Activated CD8-positive, alpha-beta memory T cell treated with anti-CD3 and anti-CD28 coated beads, Interleukin-2, amount 50 U/mL, for 1 hour (primary cell): Measurements from ENCODE around the gene FBXO17.

Experiments
- DNase-seq: peaks from one replicate; pipeline ENCODE4 v3.0.0-alpha.2; 2020; ENCODE audit errors: extremely low read depth

The FBXO17 gene

GRCh38 chr19:38917516-38917915, 58.0 kb downstream of the FBXO17 start:
- no peak for DNase-seq

GRCh38 chr19:38915329-38916321, 59.9 kb downstream of the FBXO17 start:
- DNase-seq, result no peak

GRCh38 chr19:38913958-38914357, 61.6 kb downstream of the FBXO17 start:
- DNase-seq, result no peak

GRCh38 chr19:38912600-38913514, 62.7 kb downstream of the FBXO17 start:
- no peak for DNase-seq

GRCh38 chr19:38911388-38912001, 64.0 kb downstream of the FBXO17 start:
- no peak for DNase-seq

GRCh38 chr19:38910488-38910887, 65.1 kb downstream of the FBXO17 start:
- no peak for DNase-seq

- no peak for DNase-seq
Observed at GRCh38 chr19:38908911-38909310, 66.6 kb downstream of the FBXO17 start.

GRCh38 chr19:38907670-38908069, 67.9 kb downstream of the FBXO17 start:
- no peak for DNase-seq

- no peak for DNase-seq
Observed at GRCh38 chr19:38907227-38907626, 68.3 kb downstream of the FBXO17 start.

GRCh38 chr19:38905620-38906019, 69.9 kb downstream of the FBXO17 start:
- DNase-seq, result no peak

- no peak for DNase-seq
Observed at GRCh38 chr19:38904581-38905539, 70.7 kb downstream of the FBXO17 start.

GRCh38 chr19:38901683-38902082, 73.9 kb downstream of the FBXO17 start:
- no peak for DNase-seq

GRCh38 chr19:38900743-38901190, 74.8 kb downstream of the FBXO17 start:
- no peak for DNase-seq

GRCh38 chr19:38900202-38900629, 75.3 kb downstream of the FBXO17 start:
- DNase-seq, result no peak

- DNase-seq, result peak; percentile 99
Observed at GRCh38 chr19:38899447-38900201, 75.9 kb downstream of the FBXO17 start, which contains the start of the genes NFKBIB and SIRT2. TSS of gene NFKBIB (plus strand) at chr19:38899969. CDS start at chr19:38900033, 64 bp downstream. TSS of gene SIRT2 (minus strand) at chr19:38899618. CDS start at chr19:38899521, 97 bp downstream.

- DNase-seq, result no peak
Observed at GRCh38 chr19:38898788-38899446, 76.6 kb downstream of the FBXO17 start.

- DNase-seq, result no peak
Observed at GRCh38 chr19:38894968-38895367, 80.6 kb downstream of the FBXO17 start.

- DNase-seq, result no peak
Observed at GRCh38 chr19:38893341-38893771, 82.2 kb downstream of the FBXO17 start.

GRCh38 chr19:38892841-38893240, 82.7 kb downstream of the FBXO17 start:
- no peak for DNase-seq
